Activated CD8-positive, alpha-beta memory T cell treated with anti-CD3 and anti-CD28 coated beads for 48 hours (primary cell): Measurements from ENCODE around the gene FTHL17.

Source experiments
- DNase-seq, 3 experiments: peaks; one replicate each; pipeline ENCODE4 v3.0.0-alpha.2; 2020; ENCODE audit warnings: low read depth in 2 of 3, low spot score in 2 of 3

FTHL17 gene

GRCh38 chrX:31038575-31039326 lies 33.1 kb downstream of the FTHL17 start:
- DNase-seq, result no peak

- DNase-seq, result no peak
These were observed 34.9 kb downstream of the FTHL17 start for GRCh38 chrX:31036895-31037294.

GRCh38 chrX:31027351-31027750 lies 44.5 kb downstream of the FTHL17 start:
- no peak for DNase-seq

GRCh38 chrX:31024866-31025265 lies 47.0 kb downstream of the FTHL17 start:
- DNase-seq, result no peak

GRCh38 chrX:31021537-31021936 lies 50.3 kb downstream of the FTHL17 start:
- no peak for DNase-seq
